HG03280 (cell line): Measurements from ENCODE around the gene KCNG3.

Source experiments
- ATAC-seq: cut with Tn5 transposase; IDR thresholded peaks from one replicate; pipeline ENCODE4 v1.9.1; 2021; ENCODE audit warnings: mild to moderate bottlenecking, moderate library complexity; ENCODE audit not compliant: unreplicated experiment

The KCNG3 gene

GRCh38 chr2:42488297-42488696 is 5.5 kb downstream of the KCNG3 start:
- ATAC-seq, result no peak

GRCh38 chr2:42486145-42486906 is 7.5 kb downstream of the KCNG3 start:
- ATAC-seq, result no peak

GRCh38 chr2:42480402-42480801 is 13.4 kb downstream of the KCNG3 start:
- ATAC-seq, result no peak

GRCh38 chr2:42474765-42475454 is 18.9 kb downstream of the KCNG3 start:
- ATAC-seq, result no peak

GRCh38 chr2:42470706-42471105 is 23.1 kb downstream of the KCNG3 start:
- no peak for ATAC-seq

GRCh38 chr2:42464631-42465030 is 29.2 kb downstream of the KCNG3 start:
- ATAC-seq, result no peak

GRCh38 chr2:42463570-42463969 is 30.2 kb downstream of the KCNG3 start:
- ATAC-seq, result no peak

- no peak for ATAC-seq
Observed at GRCh38 chr2:42459296-42459695, 34.5 kb downstream of the KCNG3 start.

- no peak for ATAC-seq
Observed at GRCh38 chr2:42458396-42458795, 35.4 kb downstream of the KCNG3 start.

GRCh38 chr2:42457011-42457410 is 36.8 kb downstream of the KCNG3 start:
- no peak for ATAC-seq

GRCh38 chr2:42456126-42456839 is 37.5 kb downstream of the KCNG3 start:
- no peak for ATAC-seq

- no peak for ATAC-seq
Observed at GRCh38 chr2:42452545-42452944, 41.2 kb downstream of the KCNG3 start.

- no peak for ATAC-seq
Observed at GRCh38 chr2:42450136-42450535, 43.6 kb downstream of the KCNG3 start.

- no peak for ATAC-seq
Observed at GRCh38 chr2:42449163-42450087, 44.4 kb downstream of the KCNG3 start.

GRCh38 chr2:42448163-42448562 is 45.6 kb downstream of the KCNG3 start:
- no peak for ATAC-seq

GRCh38 chr2:42446503-42447271 is 47.1 kb downstream of the KCNG3 start:
- no peak for ATAC-seq

GRCh38 chr2:42443718-42444399 is 49.9 kb downstream of the KCNG3 start:
- no peak for ATAC-seq

- ATAC-seq, result no peak
Observed at GRCh38 chr2:42442774-42443173, 51.0 kb downstream of the KCNG3 start.

- no peak for ATAC-seq
Observed at GRCh38 chr2:42438685-42439084, 55.1 kb downstream of the KCNG3 start.
